ENCODE measurements around the gene MARCHF10.

MARCHF10 gene

DNA sequence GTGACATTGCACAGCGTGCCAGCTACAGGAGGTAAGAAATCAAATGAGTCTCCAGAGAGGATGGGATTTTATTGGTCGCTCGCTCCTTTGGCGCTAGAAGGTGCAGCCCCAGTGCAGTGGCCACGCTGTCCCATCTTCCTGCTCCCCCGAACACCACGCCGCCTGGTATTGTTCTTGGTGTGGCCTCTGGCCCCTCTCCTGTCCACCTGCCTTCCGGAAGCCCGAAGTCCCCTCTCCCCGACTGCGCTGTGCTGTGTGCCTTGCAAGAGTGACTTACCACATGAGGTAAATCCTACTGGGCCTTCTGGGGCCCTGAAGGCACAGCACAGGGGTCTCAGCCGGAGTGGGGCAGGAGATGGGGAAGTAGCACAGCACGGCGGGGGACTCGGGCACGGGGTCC, 58.2 kb downstream of the MARCHF10 start:
- Histone ChIP-seq H3K9me3 (ENCODE audit: insufficient read depth, low read length) (no peaks in the 10 kb centered on the region), H3K27me3 (ENCODE audit: insufficient read depth, insufficient read length) (peaks cover 5% of the 10 kb centered on the region), H3K9ac (ENCODE audit: insufficient read length, low read depth) (no peak overlapping the region), H3K36me3 (ENCODE audit: insufficient read depth, insufficient read length, low read length) (no peaks in the 10 kb centered on the region), H3K4me1 (ENCODE audit: insufficient read depth, insufficient read length) (peaks cover 7% of the 10 kb centered on the region), H3K4me3 (ENCODE audit: insufficient read length, low read depth) (no peak overlapping the region)
- TF ChIP-seq ZNF274 (IDR thresholded peaks at IDR 0.05; ENCODE audit: low read depth, low read length) (no peak), SUZ12 (IDR thresholded peaks at IDR 0.05; ENCODE audit: extremely low read depth, insufficient read depth, insufficient read length) (no peak), YY1 (IDR thresholded peaks at IDR 0.05; ENCODE audit: insufficient read depth, insufficient read length) (no peak)
- DNase-seq (ENCODE audit: low read depth, low spot score), result no peak

DNA sequence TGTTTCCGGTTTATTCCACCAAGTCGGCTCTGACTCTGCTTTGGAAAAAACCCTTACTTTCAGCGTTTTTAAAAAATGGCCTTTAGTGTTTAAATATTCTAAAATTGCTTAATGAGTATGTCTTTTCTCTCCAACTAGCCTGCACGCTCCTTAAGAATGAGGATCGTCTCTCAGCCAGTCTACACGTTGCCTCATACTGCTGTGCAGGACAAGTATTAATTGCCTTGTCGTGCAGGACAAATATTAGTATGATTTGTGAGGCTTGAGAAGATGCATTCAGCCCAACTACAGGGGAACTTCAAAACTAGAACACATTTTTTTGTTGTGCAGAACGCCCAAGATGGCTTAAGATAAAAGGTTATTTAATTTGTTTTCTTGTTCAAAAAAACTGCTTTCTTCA, 61.2 kb downstream of the MARCHF10 start:
- TF ChIP-seq ZNF274 (IDR thresholded peaks at IDR 0.05; ENCODE audit: low read depth, low read length) (no peak), SUZ12 (IDR thresholded peaks at IDR 0.05; ENCODE audit: extremely low read depth, insufficient read depth, insufficient read length) (no peak), YY1 (IDR thresholded peaks at IDR 0.05; ENCODE audit: insufficient read depth, insufficient read length) (no peak)
- Histone ChIP-seq H3K9ac (ENCODE audit: insufficient read length, low read depth) (no peak overlapping the region), H3K27me3 (ENCODE audit: insufficient read depth, insufficient read length) (peaks cover 5% of the 10 kb centered on the region), H3K36me3 (ENCODE audit: insufficient read depth, insufficient read length, low read length) (no peaks in the 10 kb centered on the region), H3K4me3 (ENCODE audit: insufficient read length, low read depth) (no peak overlapping the region), H3K4me1 (ENCODE audit: insufficient read depth, insufficient read length) (peaks cover 7% of the 10 kb centered on the region), H3K9me3 (ENCODE audit: insufficient read depth, low read length) (no peaks in the 10 kb centered on the region)
- DNase-seq (ENCODE audit: low read depth, low spot score), result no peak

DNA sequence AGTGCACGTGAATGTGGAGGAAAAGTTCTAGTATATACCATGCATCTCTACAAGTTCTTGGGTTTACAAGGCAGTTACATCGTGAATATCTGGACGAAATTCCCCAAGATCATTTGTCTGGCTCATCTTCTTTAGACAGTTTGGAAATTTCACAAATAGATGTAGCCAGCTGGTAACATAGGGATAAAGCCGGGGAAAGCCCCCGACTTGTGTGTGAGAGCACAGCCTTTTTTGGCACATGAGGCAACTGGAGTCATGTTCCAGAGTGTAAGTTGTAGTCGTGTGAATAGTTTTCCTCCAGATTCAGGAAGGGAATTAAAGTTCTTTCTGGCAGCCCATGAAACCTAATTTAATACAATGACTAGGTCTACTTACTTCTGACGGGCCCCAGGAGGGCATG, 62.3 kb downstream of the MARCHF10 start:
- no peaks in the 10 kb centered on the region for H3K36me3 ChIP-seq (ENCODE audit: insufficient read depth, insufficient read length, low read length)
- H3K9me3 ChIP-seq (ENCODE audit: insufficient read depth, low read length), result no peaks in the 10 kb centered on the region
- H3K4me3 ChIP-seq (ENCODE audit: insufficient read length, low read depth), result no peak overlapping the region
- TF ChIP-seq YY1 (IDR thresholded peaks at IDR 0.05; ENCODE audit: insufficient read depth, insufficient read length) (no peak), SUZ12 (IDR thresholded peaks at IDR 0.05; ENCODE audit: extremely low read depth, insufficient read depth, insufficient read length) (no peak), ZNF274 (IDR thresholded peaks at IDR 0.05; ENCODE audit: low read depth, low read length) (no peak)
- H3K27me3 ChIP-seq (ENCODE audit: insufficient read depth, insufficient read length), result peaks cover 5% of the 10 kb centered on the region
- DNase-seq (ENCODE audit: low read depth, low spot score), result no peak
- H3K4me1 ChIP-seq (ENCODE audit: insufficient read depth, insufficient read length), result peaks cover 3% of the 10 kb centered on the region
- H3K9ac ChIP-seq (ENCODE audit: insufficient read length, low read depth), result no peak overlapping the region

DNA sequence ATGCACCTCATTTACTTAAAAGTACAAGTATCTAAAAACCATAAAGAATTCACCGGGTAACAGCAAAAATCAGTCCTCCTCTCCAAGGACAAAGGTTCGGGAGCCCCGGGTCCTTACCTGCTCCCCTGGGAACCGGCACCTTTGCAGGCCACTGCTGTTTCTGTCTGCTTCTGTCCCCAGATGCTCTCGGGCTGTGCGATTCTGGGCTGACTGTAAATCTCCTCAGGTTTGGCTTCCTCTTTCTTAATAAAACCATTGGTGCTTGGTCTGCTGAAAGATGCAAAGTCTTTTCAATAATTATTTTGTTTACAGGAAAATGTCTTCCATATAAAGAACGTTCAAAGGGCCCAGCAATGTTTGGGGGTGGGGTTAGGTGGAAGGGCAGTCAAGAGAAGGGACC, 63.9 kb downstream of the MARCHF10 start:
- DNase-seq (ENCODE audit: low read depth, low spot score), result no peak
- no peaks in the 10 kb centered on the region for H3K27me3 ChIP-seq (ENCODE audit: insufficient read depth, insufficient read length)
- no peak overlapping the region for H3K4me3 ChIP-seq (ENCODE audit: insufficient read length, low read depth)
- no peak overlapping the region for H3K9ac ChIP-seq (ENCODE audit: insufficient read length, low read depth)
- TF ChIP-seq ZNF274 (IDR thresholded peaks at IDR 0.05; ENCODE audit: low read depth, low read length), result no peak
- TF ChIP-seq YY1 (IDR thresholded peaks at IDR 0.05; ENCODE audit: insufficient read depth, insufficient read length), result no peak
- TF ChIP-seq SUZ12 (IDR thresholded peaks at IDR 0.05; ENCODE audit: extremely low read depth, insufficient read depth, insufficient read length), result no peak
- H3K4me1 ChIP-seq (ENCODE audit: insufficient read depth, insufficient read length), result no peaks in the 10 kb centered on the region
- H3K36me3 ChIP-seq (ENCODE audit: insufficient read depth, insufficient read length, low read length), result no peaks in the 10 kb centered on the region
- no peaks in the 10 kb centered on the region for H3K9me3 ChIP-seq (ENCODE audit: insufficient read depth, low read length)

DNA sequence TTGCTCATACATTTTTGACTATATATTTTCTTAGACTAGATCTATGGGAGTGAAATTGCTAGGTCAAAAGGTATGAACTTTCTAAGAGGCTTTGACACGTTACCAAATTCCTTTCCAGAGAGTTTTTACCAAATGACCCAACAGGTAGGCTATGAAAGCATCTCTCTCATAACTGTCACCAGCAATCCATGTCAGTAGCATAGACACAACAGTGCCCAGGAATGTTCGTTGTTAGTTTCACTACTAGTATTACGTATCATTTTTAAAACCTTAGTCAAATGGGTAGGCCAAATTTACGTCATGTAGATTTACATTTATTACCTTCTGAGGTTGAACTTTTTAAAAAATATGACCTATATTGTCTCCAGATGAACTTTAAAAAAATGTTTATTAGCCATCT, 66.8 kb downstream of the MARCHF10 start:
- Histone ChIP-seq H3K4me1 (ENCODE audit: insufficient read depth, insufficient read length) (no peaks in the 10 kb centered on the region), H3K9me3 (ENCODE audit: insufficient read depth, low read length) (no peaks in the 10 kb centered on the region), H3K4me3 (ENCODE audit: insufficient read length, low read depth) (no peak overlapping the region), H3K27me3 (ENCODE audit: insufficient read depth, insufficient read length) (no peaks in the 10 kb centered on the region), H3K9ac (ENCODE audit: insufficient read length, low read depth) (no peak overlapping the region), H3K36me3 (ENCODE audit: insufficient read depth, insufficient read length, low read length) (no peaks in the 10 kb centered on the region)
- TF ChIP-seq YY1 (IDR thresholded peaks at IDR 0.05; ENCODE audit: insufficient read depth, insufficient read length) (no peak), ZNF274 (IDR thresholded peaks at IDR 0.05; ENCODE audit: low read depth, low read length) (no peak), SUZ12 (IDR thresholded peaks at IDR 0.05; ENCODE audit: extremely low read depth, insufficient read depth, insufficient read length) (no peak)
- DNase-seq (ENCODE audit: low read depth, low spot score), result no peak

DNA sequence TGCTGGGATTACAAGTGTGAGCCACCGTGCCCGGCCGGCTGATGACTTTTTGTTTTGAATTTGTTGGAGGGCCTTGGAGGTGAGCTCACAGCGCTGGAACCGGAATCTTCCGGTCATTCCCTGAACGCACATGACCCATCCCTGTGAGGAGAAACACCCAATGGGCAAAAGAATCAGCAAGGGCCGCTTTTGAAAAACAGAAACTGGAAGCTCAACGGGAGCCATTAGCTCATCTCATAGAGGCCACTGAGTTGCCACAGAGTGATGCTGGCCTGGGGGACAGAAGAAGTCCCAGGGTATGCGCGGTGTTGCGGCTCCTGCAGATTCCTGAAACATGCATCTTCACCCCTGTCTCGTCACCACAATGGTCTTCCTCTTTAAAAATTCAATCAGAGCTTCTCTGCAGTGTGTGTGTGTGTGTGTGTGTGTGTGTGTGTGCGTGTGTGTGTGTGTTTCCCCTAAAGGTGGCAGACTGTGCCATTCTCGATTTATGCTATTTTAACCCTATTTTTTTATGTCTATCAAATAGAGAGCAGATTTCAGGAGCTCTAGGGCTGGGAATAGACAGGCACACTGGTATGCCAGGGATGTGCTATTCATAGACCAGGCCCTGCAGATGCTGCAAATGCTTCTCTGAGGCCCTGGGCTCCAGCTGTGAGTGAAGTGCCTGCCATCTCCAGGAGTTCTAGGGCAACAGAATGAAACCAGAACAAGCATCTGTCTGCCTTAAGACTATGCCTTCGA, 68.3 kb downstream of the MARCHF10 start:
- no peaks in the 10 kb centered on the region for H3K27me3 ChIP-seq (ENCODE audit: insufficient read depth, insufficient read length)
- no peak overlapping the region for H3K9ac ChIP-seq (ENCODE audit: insufficient read length, low read depth)
- TF ChIP-seq ZNF274 (IDR thresholded peaks at IDR 0.05; ENCODE audit: low read depth, low read length), result no peak
- TF ChIP-seq SUZ12 (IDR thresholded peaks at IDR 0.05; ENCODE audit: extremely low read depth, insufficient read depth, insufficient read length), result no peak
- no peak for TF ChIP-seq YY1 (IDR thresholded peaks at IDR 0.05; ENCODE audit: insufficient read depth, insufficient read length)
- DNase-seq (ENCODE audit: low read depth, low spot score), result no peak
- no peaks in the 10 kb centered on the region for H3K4me1 ChIP-seq (ENCODE audit: insufficient read depth, insufficient read length)
- no peak overlapping the region for H3K4me3 ChIP-seq (ENCODE audit: insufficient read length, low read depth)
- H3K36me3 ChIP-seq (ENCODE audit: insufficient read depth, insufficient read length, low read length), result no peaks in the 10 kb centered on the region
- no peaks in the 10 kb centered on the region for H3K9me3 ChIP-seq (ENCODE audit: insufficient read depth, low read length)

DNA sequence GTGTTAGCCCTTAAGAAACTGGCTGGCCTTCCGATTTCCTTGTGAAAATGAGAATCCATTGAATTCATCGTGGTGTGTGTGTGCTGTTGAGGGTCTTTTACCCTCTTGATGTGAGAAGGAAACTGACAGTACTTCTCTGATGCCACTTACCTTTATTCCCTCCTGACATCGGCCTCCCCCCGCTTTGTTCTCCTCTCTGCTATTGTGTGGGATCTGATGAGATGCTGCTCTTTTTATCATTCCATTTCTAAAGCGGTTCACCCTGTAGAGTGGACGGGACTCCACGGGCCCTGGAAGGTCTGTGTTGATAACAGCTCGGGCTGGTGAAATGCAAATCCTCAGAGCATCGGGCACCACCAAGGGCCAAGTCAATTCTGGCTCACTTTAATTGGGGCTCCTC, 69.8 kb downstream of the MARCHF10 start:
- Histone ChIP-seq H3K9me3 (ENCODE audit: insufficient read depth, low read length) (no peaks in the 10 kb centered on the region), H3K36me3 (ENCODE audit: insufficient read depth, insufficient read length, low read length) (no peaks in the 10 kb centered on the region), H3K27me3 (ENCODE audit: insufficient read depth, insufficient read length) (no peaks in the 10 kb centered on the region), H3K4me1 (ENCODE audit: insufficient read depth, insufficient read length) (no peaks in the 10 kb centered on the region), H3K4me3 (ENCODE audit: insufficient read length, low read depth) (no peak overlapping the region), H3K9ac (ENCODE audit: insufficient read length, low read depth) (no peak overlapping the region)
- no peak for DNase-seq (ENCODE audit: low read depth, low spot score)
- TF ChIP-seq SUZ12 (IDR thresholded peaks at IDR 0.05; ENCODE audit: extremely low read depth, insufficient read depth, insufficient read length) (no peak), YY1 (IDR thresholded peaks at IDR 0.05; ENCODE audit: insufficient read depth, insufficient read length) (no peak), ZNF274 (IDR thresholded peaks at IDR 0.05; ENCODE audit: low read depth, low read length) (no peak)

All from NT2/D1 (cell line).